Stimulated activated CD8-positive, alpha-beta memory T cell treated with anti-CD3 and anti-CD28 coated beads, Interleukin-7, amount 100 ng/mL, for 1 hour (primary cell): ENCODE data around the gene QRFP.

ENCODE experiments used
- DNase-seq, 2 donors: peaks; one replicate each; pipeline ENCODE4 v3.0.0-alpha.2; 2020; ENCODE audit warnings: low read depth in 2 of 2

The QRFP gene

GRCh38 chr9:130933114-130934046, 36.8 kb upstream of the QRFP start:
- DNase-seq, result no peak

DNA sequence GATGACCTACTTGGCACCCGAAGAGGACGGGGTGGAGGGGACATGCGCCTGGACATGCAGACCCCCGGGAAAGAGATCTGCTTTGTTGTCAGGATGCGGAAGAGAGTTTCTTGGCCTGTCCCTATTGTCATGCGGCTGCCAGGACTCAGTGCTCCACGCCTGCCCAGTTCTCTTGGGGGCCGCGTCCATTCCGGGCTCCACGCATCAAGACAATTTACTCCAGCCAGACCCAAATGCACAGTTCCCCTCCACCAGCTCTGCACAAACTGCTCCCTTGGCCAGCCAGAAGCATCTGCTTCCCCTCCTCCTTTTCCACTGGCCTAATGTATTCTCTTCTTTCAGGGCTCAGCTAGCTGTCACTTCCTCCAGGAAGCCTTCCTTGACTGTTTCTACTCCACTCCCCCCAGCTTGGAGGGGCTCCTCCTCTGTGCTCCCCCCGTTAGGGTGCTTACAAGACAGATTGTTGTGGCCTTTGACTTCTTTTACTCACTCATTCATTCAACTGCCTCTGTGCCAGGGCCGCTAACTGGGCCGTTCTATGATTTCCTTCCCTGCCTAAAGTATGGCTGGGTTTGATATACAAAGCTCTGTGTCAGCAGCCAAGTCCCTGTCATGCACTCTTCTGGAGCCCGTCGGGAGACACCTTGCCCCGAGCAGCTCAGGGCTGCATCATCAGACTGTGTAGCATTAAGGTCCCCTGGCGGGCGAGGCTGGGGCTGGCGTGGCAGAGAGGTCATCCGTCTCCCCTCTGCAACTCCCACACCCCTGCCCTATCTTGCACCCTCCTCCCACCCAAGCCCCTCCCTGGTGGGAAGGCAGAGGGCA, 35.9 kb upstream of the QRFP start:
- DNase-seq, result no peak

- no peak for DNase-seq
These were observed 35.1 kb upstream of the QRFP start for GRCh38 chr9:130931508-130932254.

GRCh38 chr9:130930804-130931349, 34.3 kb upstream of the QRFP start:
- DNase-seq, result no peak

DNA sequence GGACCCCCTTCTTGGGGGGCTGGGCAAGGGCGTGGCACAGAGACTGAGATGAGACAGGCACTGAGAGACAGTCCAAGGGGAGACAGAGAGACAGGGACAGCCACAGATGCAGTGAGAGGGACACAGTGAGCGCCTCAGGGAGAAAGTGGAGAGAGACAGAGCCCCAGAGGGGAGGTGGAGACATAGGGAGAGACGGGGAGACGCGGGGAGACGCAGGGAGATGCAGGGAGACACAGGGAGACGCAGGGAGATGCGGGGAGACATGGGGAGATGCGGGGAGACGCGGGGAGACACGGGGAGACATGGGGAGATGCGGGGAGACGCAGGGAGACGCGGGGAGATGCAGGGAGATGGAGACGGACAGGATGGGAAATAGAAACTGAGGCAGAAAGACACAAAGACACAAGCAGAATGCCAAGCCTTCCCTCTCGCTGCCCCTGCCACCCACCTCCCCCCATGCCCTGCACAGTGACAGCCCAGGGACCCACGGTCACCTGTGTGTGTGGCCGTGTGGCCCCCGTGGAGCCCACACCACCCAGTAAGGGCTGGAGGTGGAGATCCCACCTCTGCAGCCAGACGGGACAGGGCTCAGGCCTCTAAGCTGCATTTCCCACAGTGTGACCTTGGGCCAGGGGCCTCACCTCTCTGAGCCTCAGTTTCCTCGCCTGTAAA, 33.7 kb upstream of the QRFP start:
- DNase-seq, result no peak

DNA sequence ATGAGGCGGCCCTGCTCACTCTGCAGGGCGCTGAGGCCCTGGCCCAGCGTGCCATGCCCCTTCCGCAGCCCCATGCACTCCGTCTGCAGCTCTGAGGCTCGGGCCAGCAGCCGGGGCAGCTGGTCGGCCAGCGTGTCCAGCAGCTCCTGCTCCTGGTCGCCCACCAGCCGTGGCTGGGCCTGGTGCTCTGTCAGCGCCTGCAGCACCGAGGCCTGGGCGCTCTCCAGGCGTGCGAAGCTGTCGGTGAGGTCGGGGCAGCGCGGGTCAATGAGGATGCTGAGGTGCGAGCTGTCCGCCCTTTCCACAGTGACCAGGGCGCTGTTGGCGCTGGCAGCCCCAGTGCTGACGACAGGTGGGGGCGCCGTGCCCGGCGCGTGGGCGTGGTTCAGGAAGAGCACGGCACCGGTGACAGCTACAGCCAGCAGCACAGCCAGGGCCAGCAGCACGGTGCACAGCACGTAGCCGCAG, 33.0 kb upstream of the QRFP start:
- no peak for DNase-seq

- no peak for DNase-seq
These were observed 31.6 kb upstream of the QRFP start for GRCh38 chr9:130927995-130928900.

DNA sequence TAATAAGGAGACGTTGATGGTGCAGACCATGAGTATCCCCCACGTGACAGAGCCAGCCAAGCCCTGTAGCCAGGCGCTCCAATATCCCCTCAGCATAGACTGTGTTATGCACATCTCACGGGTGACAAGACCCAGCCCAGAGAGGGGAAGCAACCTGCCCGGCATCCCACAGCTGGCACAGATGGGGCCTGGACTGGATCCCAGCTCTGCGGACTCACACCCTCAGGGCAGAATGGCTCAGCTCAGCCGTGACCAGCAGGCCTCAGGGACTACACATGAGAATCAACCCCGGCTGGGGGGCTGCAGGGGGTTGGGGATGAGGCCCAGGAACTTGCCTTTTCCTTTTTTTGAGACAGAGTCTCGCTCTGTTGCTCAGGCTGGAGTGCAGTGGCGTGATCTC, 30.7 kb upstream of the QRFP start:
- no peak for DNase-seq

DNA sequence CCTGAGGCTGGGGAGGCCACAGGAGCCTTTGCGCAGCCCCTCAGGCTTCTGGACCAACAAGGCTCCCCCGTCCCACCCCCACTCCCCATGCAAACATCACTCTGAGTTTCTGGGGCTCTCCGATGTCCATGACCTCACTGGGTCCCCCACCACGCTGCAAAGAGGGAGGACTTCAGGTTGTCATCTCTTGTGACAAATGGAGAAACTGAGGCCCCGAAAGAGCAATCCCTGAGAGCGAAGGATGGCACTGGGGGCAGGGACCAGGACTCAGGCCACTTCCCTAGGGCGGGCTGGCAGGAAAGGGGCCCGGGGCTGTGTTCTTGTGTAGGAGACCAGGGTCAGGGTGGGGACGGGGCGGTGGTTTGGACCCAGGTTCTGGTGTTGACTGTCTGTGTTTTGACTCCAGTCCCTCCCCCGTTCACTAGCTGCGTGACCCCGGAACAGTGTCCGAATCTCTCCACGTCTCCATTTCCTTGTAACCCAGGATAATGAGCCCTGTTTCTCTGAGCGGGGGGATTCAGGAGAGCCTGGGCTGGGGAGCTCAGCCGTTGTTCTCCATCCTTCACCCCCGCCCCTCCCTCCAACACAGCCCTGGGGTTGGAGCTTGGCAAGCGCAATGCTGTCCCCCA, 28.6 kb upstream of the QRFP start:
- DNase-seq, result no peak

DNA sequence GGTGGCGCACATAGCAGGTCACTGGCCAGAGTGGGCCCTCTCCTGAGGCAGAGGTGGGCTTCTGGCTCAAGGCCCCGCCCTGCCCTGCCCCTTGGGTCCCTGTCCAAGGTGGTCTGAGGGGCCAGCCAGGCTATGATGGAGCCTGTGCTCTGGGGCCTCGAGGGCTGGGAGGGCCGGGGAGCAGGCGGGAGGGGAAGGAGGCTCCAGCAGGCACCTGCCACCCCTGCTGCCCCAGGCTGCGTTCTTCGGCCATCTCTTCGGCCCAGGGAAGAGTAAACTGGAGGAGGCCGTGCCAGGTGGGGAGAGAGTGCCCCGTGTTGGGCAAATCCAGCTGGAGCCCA, 27.8 kb upstream of the QRFP start:
- DNase-seq, result no peak

DNA sequence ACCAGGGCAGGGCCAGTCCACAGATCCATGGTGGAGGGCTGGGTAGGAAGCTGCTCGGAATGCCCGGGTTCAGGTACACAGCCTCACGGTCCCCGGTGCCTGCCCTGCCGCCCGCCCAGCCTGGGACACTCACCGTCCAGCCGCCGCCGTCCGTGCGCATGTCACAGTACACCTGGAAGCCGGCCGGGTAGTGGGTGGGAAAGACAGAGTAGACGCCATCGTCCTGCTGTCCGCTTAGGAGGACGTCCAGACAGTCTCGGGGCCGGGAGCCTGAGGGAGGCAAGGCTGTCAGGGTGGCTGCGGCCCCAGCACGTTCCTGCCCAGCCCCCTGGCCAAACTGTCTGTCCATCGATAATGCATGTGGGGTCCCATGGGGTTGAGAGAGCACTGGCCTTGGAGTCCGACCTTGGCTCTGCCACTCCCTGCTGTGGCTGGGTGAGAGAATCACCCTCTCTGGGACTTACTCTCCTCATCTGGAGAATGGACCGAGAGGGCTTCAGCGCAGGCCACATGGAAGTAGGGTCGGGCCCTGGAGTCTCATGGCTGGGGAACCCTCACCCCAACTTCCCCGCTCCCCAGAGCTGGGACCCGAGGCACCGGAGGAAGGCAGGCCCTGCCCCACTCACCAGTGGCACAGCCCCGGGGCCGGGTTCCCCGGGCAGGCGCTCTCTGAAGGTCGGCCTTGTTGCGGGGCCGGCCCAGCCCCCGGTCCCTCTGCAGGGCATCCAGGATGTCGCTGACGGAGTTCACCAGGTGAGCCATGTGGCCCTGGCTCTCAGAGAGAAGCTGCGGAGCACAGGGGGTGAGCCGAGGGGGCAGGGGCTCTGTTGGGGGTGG, 27.2 kb upstream of the QRFP start:
- DNase-seq, result no peak

GRCh38 chr9:130922893-130923610, 26.4 kb upstream of the QRFP start:
- no peak for DNase-seq

DNA sequence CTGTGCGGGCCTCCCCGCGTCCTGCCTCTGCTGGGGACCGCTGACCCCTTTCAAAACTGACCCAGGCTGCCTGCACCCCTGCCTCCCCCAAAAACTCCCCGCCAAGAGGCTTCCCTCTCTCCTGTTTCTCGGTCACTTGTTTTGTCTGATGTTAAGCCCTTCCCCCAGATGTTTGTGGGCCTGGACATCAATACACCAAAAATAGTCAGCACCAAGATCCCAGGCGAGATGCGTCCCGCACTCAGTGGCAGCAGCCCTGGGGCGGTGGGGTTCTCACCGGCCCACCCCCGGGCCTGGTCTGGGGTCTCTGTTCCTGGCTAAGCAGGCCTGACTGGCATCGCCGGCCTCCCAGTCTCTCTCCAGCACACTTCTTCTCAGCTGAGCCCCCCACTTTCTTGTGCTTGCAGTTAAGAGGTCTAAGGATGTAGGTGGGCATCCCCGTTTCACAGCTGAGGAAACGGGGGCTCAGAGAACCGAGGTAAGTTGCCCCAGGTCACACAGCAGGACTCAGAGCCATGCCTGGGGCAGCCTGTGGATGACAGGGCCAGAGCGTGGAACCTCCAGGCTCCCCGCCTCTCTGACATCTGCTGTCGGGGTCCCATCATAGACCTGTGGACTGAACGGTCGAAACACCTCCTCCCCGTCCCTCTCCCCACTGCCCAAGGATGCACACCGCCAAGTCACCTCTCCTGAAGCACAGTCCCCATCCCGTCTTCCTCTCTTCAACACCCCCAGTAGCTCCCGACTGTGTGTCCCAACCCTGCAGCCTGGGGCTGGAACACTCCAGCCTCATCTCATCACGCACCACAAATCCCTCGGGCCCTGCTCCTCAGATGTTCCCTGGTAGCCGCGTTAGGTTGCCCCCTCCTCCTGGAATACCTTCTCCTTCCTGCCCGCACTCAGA, 25.6 kb upstream of the QRFP start:
- DNase-seq, result no peak

DNA sequence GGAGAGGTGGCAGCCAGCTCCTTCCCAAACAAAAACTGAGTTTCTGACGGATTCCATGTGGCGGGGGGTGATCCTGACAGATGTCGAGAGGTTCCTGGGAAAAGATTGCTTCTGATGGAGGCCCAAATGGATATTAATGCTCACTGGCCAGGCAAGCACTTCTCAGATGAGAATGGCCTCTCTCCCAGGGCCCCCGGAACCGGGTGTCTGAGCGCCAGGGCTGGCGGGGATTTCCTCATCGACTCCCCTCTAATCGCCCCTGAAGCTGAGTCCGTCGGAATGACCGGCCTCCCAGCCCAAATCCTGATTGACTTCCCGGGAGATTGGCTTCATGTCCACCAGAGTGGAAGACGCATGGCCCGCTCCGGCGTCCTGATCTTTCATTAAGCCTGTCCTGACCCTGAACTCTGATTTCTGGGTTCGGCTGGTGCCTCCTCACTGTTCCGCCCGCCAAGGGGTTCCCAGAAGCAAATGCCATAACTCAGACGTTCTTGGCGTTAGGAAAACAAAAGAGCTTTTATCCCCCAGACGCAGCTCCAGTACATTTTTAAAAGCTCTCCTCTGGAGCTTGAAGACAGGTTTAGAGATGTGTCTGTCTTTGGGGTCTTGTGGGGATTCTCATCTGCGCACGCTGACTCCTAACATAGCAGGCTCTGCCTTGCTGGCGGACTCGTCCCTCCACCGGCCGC, 24.8 kb upstream of the QRFP start:
- no peak for DNase-seq

DNA sequence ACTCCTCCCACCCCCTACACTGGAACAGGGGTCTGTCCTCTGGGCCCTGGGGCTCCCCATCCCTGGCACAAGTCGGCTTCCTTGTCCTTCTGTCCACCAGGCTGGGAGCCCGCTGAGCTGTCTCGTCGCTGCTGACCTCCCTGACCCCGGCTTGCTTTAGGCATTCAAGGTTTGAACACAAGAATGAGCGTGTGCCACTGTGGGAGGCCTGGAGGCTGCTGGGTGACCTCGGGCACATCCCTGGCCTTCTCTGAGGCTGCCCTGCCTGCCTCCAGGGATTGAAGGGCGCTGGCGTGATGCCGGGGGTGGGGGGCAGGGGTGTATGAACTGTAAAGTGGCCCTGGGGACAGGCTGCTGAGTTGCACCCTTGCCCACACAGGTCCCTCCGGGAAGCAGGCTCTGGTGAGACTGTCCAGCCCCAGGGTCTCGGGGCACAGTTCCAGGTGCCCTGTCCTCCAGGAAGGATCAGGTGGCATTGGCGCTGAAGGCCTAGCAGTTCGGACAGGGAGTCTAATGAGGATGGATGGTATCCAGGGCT, 24.2 kb upstream of the QRFP start:
- no peak for DNase-seq

DNA sequence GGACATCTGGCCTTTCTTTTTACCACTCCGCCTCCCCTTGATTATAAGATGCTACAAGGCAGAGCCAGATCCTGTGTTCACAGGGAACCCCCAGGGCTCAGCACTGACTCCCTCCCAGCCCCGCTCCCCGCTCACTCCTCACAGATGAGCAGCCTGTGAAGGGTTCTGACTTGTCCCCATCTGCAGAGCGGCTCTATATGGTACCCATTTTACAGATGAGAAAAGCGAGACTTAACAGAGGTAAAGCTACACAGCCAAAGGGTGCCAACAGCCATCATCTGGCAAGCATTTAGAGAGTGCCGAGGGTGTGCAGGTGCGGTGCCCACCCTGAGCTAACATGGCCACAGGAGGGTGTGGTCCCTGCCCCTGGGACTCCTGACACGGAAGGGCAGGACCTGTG, 23.6 kb upstream of the QRFP start:
- no peak for DNase-seq
